Measurements from ENCODE around the gene SNAI3. TPM values are rescaled to one million over a fixed set of nuclear protein-coding genes. Genes with fewer than 3 reads are reported as not detected.

Gene SNAI3
- polyA plus RNA-seq, 1 donor from 2014 or later, result not detected

DNA sequence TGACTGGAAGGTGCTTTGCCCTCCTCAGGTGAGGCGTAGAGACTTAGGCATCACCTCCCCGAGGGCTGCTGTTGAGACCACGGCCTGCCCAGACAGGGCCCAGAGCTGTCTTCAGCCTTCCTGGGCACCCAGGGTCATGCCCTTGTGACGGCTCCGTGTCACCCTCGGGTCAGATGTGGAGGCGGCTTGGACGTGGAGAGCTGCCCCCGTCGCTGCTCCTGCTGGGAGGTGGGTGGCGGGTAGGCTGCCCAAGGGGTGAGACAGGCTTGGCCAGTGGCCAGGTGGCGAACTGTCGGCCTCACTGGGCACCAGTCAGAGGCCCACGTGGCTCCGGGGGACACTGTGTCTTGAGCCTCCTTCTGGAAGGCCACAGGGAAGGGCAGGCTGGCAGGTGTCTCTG lies 8.9 kb upstream of the SNAI3 start:
- Histone ChIP-seq H3K27ac (ENCODE audit: low read length) (no peak overlapping the region), H3K79me2 (replicated peaks; ENCODE audit: insufficient read depth, low read length) (no peaks in the 10 kb centered on the region), H3K36me3 (ENCODE audit: insufficient read depth, low read length) (no peaks in the 10 kb centered on the region), H3K9me2 (ENCODE audit: insufficient read depth, low read length) (no peaks in the 10 kb centered on the region), H4K20me1 (ENCODE audit: insufficient read depth) (no peaks in the 10 kb centered on the region), H3K9ac (ENCODE audit: low read length) (no peak overlapping the region), H3K9me3 (ENCODE audit: low read length) (no peaks in the 10 kb centered on the region), H3K4me2 (ENCODE audit: low read length) (no peak overlapping the region), H3K4me3 (ENCODE audit: low read length) (no peak overlapping the region), H2AFZ (ENCODE audit: low read depth, low read length) (no peak overlapping the region), H3F3A (ENCODE audit: insufficient read depth, low read length, poor library complexity, severe bottlenecking) (no peaks in the 10 kb centered on the region), H3K27me3 (ENCODE audit: insufficient read depth, low read depth, low read length) (no peaks in the 10 kb centered on the region)
- TF ChIP-seq RAD21 (conservative IDR thresholded peaks at IDR 0.05) (no peak), EP300 (conservative IDR thresholded peaks at IDR 0.05; ENCODE audit: poor library complexity, severe bottlenecking) (no peak), SMC3 (conservative IDR thresholded peaks at IDR 0.05; ENCODE audit: poor library complexity) (no peak), TAF1 (IDR thresholded peaks at IDR 0.05; ENCODE audit: low read depth) (no peak), EZH2 (IDR thresholded peaks at IDR 0.05; ENCODE audit: borderline replicate concordance, insufficient read depth, low read length, poor library complexity, severe bottlenecking) (no peak), MXI1 (conservative IDR thresholded peaks at IDR 0.05; ENCODE audit: poor library complexity, severe bottlenecking) (no peak), POLR2AphosphoS5 (IDR thresholded peaks at IDR 0.05) (no peak)
- TF ChIP-seq, protein P1, sequence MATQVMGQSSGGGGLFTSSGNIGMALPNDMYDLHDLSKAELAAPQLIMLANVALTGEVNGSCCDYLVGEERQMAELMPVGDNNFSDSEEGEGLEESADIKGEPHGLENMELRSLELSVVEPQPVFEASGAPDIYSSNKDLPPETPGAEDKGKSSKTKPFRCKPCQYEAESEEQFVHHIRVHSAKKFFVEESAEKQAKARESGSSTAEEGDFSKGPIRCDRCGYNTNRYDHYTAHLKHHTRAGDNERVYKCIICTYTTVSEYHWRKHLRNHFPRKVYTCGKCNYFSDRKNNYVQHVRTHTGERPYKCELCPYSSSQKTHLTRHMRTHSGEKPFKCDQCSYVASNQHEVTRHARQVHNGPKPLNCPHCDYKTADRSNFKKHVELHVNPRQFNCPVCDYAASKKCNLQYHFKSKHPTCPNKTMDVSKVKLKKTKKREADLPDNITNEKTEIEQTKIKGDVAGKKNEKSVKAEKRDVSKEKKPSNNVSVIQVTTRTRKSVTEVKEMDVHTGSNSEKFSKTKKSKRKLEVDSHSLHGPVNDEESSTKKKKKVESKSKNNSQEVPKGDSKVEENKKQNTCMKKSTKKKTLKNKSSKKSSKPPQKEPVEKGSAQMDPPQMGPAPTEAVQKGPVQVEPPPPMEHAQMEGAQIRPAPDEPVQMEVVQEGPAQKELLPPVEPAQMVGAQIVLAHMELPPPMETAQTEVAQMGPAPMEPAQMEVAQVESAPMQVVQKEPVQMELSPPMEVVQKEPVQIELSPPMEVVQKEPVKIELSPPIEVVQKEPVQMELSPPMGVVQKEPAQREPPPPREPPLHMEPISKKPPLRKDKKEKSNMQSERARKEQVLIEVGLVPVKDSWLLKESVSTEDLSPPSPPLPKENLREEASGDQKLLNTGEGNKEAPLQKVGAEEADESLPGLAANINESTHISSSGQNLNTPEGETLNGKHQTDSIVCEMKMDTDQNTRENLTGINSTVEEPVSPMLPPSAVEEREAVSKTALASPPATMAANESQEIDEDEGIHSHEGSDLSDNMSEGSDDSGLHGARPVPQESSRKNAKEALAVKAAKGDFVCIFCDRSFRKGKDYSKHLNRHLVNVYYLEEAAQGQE (IDR thresholded peaks at IDR 0.05; ENCODE audit: borderline replicate concordance), result no peak
- TF ChIP-seq, protein P2, sequence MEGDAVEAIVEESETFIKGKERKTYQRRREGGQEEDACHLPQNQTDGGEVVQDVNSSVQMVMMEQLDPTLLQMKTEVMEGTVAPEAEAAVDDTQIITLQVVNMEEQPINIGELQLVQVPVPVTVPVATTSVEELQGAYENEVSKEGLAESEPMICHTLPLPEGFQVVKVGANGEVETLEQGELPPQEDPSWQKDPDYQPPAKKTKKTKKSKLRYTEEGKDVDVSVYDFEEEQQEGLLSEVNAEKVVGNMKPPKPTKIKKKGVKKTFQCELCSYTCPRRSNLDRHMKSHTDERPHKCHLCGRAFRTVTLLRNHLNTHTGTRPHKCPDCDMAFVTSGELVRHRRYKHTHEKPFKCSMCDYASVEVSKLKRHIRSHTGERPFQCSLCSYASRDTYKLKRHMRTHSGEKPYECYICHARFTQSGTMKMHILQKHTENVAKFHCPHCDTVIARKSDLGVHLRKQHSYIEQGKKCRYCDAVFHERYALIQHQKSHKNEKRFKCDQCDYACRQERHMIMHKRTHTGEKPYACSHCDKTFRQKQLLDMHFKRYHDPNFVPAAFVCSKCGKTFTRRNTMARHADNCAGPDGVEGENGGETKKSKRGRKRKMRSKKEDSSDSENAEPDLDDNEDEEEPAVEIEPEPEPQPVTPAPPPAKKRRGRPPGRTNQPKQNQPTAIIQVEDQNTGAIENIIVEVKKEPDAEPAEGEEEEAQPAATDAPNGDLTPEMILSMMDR (IDR thresholded peaks at IDR 0.05; ENCODE audit: poor library complexity, severe bottlenecking), result no peak

DNA sequence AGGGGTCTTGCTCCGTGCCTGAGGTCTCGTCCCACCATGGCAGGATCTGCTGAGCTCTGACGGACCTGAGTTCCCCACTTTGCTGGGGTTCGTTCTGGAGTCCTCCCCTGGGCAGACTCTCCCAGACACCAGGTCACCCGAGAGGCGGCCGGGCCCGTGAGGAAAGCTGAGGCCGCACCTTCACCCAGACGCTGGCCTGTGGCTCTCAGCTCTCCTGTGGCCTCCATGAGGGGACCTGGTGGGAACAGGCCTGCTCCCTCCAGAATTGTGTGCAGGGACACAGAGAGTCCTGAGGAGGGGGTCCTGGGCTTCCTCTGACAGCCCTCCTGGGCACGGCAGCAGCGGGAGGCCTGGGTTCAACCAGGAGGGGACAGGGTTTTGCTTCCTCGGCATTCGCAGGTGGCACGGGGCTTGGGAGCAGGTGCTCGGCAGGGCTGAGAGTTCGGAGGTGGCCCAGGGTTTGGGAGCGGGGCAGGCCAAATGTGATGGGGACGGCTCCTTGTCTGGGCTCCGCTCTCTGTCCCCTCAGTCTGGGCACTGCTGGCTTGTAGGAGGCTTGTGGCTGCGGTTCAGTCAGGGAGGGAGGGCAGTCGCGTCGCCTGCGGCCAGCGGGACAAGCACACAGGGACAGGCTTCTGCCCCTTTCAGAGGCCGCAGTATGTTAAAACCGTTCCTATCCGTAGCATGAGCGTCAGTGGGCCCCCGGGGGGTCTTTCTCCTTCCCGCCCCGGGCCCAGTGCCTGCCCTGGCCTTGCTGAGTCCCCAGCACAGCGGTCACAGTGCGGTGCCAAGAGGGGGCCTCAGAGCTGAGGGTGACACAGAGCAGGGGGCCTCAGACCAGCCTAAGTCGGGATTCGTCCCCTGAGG lies 8.1 kb upstream of the SNAI3 start:
- Histone ChIP-seq H3K9me2 (ENCODE audit: insufficient read depth, low read length) (no peaks in the 10 kb centered on the region), H3K4me3 (ENCODE audit: low read length) (no peak overlapping the region), H3F3A (ENCODE audit: insufficient read depth, low read length, poor library complexity, severe bottlenecking) (no peaks in the 10 kb centered on the region), H3K9me3 (ENCODE audit: low read length) (no peaks in the 10 kb centered on the region), H3K36me3 (ENCODE audit: insufficient read depth, low read length) (no peaks in the 10 kb centered on the region), H3K79me2 (replicated peaks; ENCODE audit: insufficient read depth, low read length) (no peaks in the 10 kb centered on the region), H3K9ac (ENCODE audit: low read length) (no peak overlapping the region), H3K4me2 (ENCODE audit: low read length) (no peak overlapping the region), H3K27ac (ENCODE audit: low read length) (no peak overlapping the region), H2AFZ (ENCODE audit: low read depth, low read length) (no peak overlapping the region), H4K20me1 (ENCODE audit: insufficient read depth) (no peaks in the 10 kb centered on the region), H3K27me3 (ENCODE audit: insufficient read depth, low read depth, low read length) (no peaks in the 10 kb centered on the region)
- TF ChIP-seq, protein P2 (IDR thresholded peaks at IDR 0.05; ENCODE audit: poor library complexity, severe bottlenecking), result no peak
- TF ChIP-seq EP300 (conservative IDR thresholded peaks at IDR 0.05; ENCODE audit: poor library complexity, severe bottlenecking) (no peak), RAD21 (conservative IDR thresholded peaks at IDR 0.05) (no peak), POLR2AphosphoS5 (IDR thresholded peaks at IDR 0.05) (no peak), MXI1 (conservative IDR thresholded peaks at IDR 0.05; ENCODE audit: poor library complexity, severe bottlenecking) (no peak), SMC3 (conservative IDR thresholded peaks at IDR 0.05; ENCODE audit: poor library complexity) (no peak), TAF1 (IDR thresholded peaks at IDR 0.05; ENCODE audit: low read depth) (no peak), EZH2 (IDR thresholded peaks at IDR 0.05; ENCODE audit: borderline replicate concordance, insufficient read depth, low read length, poor library complexity, severe bottlenecking) (no peak)
- TF ChIP-seq, protein P1 (IDR thresholded peaks at IDR 0.05; ENCODE audit: borderline replicate concordance), result no peak
